ENCODE data around the gene SLC47A2. TPM values are rescaled to one million over a fixed set of nuclear protein-coding genes. Genes with fewer than 3 reads are reported as not detected.
A peak's percentile ranks its signal among the peaks of the same experiment; 100 is the strongest.

SLC47A2 gene
- total and polyA plus RNA-seq, 2 of the 13 experiments (the other 11 are each of a cell fraction or from before 2014, with no cell fraction given) = 0.04 TPM; not detected in 1

- TF ChIP-seq ZBTB10 (CRISPR knock-in tag; IDR thresholded peaks at IDR 0.05; ENCODE audit: borderline replicate concordance) (no peak), USF2 (IDR thresholded peaks at IDR 0.05; ENCODE audit: low read depth, low read length) (no peak), USF2 (CRISPR knock-in tag; IDR thresholded peaks at IDR 0.05; ENCODE audit: borderline replicate concordance) (no peak), NCOR1 (IDR thresholded peaks at IDR 0.05; ENCODE audit: borderline replicate concordance, low read length) (no peak), MLX (CRISPR knock-in tag; IDR thresholded peaks at IDR 0.05) (no peak), ZBTB33 (CRISPR knock-in tag; IDR thresholded peaks at IDR 0.05) (0 out of 2 replicates have a peak, but pooled peaks have one; percentile 24), ZNF644 (CRISPR knock-in tag; IDR thresholded peaks at IDR 0.05; ENCODE audit: low read depth) (no peak), PRDM10 (CRISPR knock-in tag; IDR thresholded peaks at IDR 0.05; ENCODE audit: low read depth) (no peak), ZNF468 (CRISPR knock-in tag; IDR thresholded peaks at IDR 0.05) (no peak)
Observed at GRCh38 chr17:19678581-19679453, 37.6 kb downstream of the SLC47A2 start (continued).
